Measurements from ENCODE around the gene PLEKHA8.

Gene PLEKHA8

DNA sequence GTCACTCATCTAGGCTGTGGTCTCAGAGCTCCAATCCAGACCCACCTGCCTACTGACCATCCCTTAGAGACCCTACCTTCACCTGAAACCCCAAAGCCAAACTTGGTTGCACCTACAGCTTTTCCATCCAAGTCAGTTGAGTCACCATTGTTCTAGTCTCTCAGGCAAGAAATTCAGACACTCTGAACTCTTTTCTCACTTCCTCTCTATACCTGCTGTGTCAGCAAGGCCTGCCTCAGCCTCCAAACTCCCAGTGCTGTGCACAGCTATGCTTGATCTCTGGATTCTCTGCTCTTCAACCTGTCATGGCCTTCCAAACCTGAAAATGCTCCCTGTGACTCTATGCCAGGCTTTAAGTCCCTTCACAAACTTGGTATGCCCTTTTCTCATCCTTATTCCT, 59.2 kb downstream of the PLEKHA8 start:
- TF ChIP-seq GATA2 (IDR thresholded peaks at IDR 0.05; ENCODE audit: low read depth, low read length) = no peak
- TF ChIP-seq GATA3 (IDR thresholded peaks at IDR 0.05; ENCODE audit: low read depth, low read length) = no peak

DNA sequence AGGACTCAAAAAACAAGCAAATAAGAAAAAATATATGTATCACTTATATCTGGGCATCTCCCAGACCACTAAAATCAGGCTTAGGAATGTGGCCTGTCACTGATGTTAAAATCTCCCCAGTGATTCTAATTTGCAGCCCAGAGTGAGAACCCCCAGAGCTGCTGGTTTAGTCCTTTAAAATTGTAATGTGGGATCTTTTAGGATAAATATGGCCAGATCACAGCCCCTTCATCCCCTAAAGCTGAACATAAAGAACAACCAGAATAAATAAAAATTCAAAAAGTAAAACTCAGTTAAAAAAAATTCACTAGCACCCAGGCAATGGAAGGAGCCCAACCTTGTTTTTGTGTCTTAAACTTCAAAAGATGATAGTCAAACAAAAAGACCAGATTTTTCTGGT, 60.1 kb downstream of the PLEKHA8 start:
- TF ChIP-seq GATA2 (IDR thresholded peaks at IDR 0.05; ENCODE audit: low read depth, low read length) (no peak), GATA3 (IDR thresholded peaks at IDR 0.05; ENCODE audit: low read depth, low read length) (no peak)

DNA sequence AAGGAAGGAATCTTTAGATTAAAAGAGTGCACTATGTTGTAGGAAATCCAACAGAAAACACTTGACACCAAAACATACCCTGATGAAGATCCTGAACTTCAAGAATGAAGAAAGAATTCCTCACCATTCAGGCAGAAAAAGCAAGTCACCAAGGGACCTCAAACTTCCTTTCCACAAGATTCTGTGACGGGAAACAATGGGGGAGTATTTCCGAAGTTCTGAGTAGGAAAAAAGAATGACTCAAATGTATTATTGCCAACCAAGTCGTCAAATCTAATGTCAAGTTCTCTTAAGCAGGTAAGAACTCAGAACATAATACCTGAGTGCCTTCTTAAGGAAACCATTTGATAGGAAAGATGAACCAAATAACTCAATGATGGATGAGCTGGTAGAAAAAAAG, 61.9 kb downstream of the PLEKHA8 start:
- no peak for TF ChIP-seq GATA3 (IDR thresholded peaks at IDR 0.05; ENCODE audit: low read depth, low read length)

DNA sequence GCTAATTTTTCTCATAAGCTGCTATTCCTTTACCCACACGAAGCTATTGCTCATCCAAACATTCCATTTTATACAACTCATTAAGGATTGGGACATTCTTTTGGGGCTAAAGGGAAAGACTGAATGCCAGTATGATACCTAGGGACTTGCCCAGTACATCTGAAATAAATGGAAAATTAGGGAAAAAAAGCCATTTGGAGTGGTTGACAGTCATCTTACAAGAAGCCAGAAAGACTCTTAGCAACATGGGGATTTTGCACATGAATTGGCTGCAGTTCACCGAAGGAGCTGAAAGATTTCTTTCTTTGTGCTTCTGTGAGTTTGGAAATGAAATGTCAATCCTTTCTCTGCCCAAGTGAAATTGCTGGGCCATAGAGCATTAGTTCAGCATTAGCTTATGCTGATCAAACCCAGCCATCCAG, 63.3 kb downstream of the PLEKHA8 start:
- TF ChIP-seq GATA2 (IDR thresholded peaks at IDR 0.05; ENCODE audit: low read depth, low read length) = no peak
- TF ChIP-seq GATA3 (IDR thresholded peaks at IDR 0.05; ENCODE audit: low read depth, low read length) = no peak

DNA sequence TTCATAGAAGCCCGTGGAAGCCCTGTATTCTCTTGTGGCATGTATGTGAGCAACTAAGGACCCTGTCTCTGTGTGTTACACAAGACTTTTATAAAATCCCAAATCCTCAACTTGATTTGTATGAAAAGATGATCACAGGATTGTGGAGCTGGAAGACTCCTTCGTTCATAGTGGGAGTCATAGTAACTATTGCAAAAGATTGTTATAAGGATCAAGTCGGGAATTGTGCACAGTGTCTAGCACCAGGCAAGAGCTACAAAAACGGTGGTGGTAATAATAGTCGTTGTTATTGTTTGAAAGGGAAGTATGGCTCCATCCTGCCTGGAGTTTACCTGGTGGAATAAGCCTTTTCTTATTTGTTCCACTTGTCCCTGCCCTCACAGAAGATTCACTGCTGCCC, 63.8 kb downstream of the PLEKHA8 start:
- TF ChIP-seq GATA2 (IDR thresholded peaks at IDR 0.05; ENCODE audit: low read depth, low read length) (no peak), GATA3 (IDR thresholded peaks at IDR 0.05; ENCODE audit: low read depth, low read length) (no peak)

DNA sequence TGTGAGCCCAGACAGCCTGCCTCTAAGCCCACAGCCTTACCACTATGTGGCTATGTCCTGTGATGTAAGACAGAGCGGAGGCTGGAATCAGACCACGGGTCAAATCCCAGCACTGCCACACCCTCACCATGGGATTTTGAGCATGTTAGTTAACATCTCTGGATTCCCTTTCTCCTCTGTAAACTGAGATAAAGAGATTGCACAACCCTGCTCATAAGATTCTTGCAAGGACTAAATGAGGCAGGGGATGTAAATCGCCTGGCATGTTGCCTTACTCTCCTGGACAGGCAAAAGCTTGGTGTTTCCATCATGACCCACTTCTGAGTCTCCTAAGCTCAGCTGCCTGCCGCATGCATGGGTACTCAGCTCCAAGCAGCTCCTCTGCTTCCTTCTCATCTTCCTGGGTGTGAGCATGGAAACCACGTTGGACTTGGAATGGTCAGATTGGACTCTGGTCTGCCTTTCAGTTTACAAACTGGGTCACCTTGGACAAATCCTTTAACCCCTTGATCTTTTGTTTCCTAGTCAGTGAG, 65.3 kb downstream of the PLEKHA8 start:
- TF ChIP-seq GATA2 (IDR thresholded peaks at IDR 0.05; ENCODE audit: low read depth, low read length) = no peak
- TF ChIP-seq GATA3 (IDR thresholded peaks at IDR 0.05; ENCODE audit: low read depth, low read length) = no peak

DNA sequence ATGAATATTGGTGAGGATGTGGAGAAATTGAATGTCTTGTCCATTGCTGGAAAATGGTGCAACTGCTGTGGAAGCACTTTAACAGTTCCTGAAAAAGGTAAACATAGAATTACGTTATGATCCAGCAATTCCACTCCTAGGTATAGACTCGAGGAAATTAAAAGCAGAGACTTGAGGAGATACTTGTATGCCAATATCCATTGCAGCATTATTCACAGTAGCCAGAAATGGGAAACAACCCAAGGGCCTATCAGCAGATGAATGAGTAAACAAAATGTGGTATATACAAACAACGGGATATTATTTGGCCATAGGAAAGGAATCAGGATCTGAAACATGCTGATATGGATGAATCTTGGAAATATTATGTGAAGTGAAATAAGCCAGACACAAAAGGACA, 74.1 kb downstream of the PLEKHA8 start:
- TF ChIP-seq GATA3 (IDR thresholded peaks at IDR 0.05; ENCODE audit: low read depth, low read length) = no peak
- no peak for TF ChIP-seq GATA2 (IDR thresholded peaks at IDR 0.05; ENCODE audit: low read depth, low read length)

DNA sequence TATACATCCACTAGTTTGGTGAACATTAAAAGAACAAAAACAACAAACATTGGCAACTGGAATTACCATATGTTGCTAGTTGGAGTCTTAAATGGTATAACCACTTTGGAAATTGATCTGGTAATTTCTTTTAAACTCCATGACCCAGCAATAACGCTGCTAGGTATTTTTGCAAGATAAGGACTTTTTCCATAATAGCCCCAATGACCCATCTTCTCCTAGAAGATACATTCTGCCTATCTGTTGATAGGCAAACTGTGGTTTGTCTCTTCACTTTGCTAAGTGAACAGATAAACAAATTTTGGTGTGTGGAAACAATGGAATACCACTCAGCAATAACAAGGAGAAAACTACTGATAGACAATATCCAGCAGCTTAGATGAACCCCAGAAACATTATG, 75.9 kb downstream of the PLEKHA8 start:
- TF ChIP-seq GATA3 (IDR thresholded peaks at IDR 0.05; ENCODE audit: low read depth, low read length) (no peak), GATA2 (IDR thresholded peaks at IDR 0.05; ENCODE audit: low read depth, low read length) (no peak)

DNA sequence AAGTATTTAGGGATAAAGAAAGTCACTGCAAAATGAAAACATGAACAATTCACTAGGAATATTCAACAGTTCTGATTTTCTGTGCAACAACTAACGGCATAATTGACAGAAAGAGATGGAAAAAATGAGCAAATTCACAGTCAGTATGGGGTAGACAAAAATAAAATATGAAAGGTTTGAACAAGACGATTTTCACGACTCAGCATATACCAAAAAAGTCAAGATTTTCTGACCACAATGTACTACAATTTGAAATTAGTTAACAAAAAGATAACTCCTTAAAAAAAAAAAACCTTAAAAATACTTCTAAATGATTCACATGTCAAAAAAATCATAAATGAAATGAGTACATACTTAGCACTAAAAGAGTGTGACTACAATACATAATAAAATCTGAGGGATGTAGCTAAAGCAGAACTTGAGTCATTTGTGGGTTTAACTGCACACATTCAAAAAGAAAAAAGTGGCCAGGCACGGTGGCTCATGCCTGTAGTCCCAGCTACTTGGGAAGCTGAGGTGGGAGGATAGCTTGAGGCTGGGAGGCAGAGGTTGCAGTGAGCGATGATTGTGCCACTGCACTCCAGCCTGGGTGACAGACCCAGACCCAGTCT, 84.0 kb downstream of the PLEKHA8 start:
- no peak for TF ChIP-seq GATA2 (IDR thresholded peaks at IDR 0.05; ENCODE audit: low read depth, low read length)
- TF ChIP-seq GATA3 (IDR thresholded peaks at IDR 0.05; ENCODE audit: low read depth, low read length) = no peak

DNA sequence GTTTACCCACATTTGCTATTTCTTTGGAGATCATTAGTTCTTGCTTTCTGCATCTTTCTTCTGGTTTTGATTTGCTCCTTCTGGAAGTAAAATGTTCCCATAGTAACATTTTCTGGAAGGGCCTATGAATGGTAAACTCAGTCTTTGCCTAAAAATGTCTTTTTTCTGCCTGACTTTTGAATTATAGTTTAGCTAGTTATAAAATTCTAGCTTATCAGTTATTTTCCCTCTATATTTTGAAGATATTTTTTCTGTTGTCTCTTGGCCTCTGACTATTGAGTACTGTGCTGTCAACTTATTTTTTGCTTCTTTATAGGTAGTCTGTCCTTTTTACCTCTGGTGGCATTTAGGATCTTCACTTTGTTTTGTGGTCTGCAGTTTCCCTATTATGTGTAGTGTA, 84.9 kb downstream of the PLEKHA8 start:
- TF ChIP-seq GATA3 (IDR thresholded peaks at IDR 0.05; ENCODE audit: low read depth, low read length) = no peak
- TF ChIP-seq GATA2 (IDR thresholded peaks at IDR 0.05; ENCODE audit: low read depth, low read length) = no peak

DNA sequence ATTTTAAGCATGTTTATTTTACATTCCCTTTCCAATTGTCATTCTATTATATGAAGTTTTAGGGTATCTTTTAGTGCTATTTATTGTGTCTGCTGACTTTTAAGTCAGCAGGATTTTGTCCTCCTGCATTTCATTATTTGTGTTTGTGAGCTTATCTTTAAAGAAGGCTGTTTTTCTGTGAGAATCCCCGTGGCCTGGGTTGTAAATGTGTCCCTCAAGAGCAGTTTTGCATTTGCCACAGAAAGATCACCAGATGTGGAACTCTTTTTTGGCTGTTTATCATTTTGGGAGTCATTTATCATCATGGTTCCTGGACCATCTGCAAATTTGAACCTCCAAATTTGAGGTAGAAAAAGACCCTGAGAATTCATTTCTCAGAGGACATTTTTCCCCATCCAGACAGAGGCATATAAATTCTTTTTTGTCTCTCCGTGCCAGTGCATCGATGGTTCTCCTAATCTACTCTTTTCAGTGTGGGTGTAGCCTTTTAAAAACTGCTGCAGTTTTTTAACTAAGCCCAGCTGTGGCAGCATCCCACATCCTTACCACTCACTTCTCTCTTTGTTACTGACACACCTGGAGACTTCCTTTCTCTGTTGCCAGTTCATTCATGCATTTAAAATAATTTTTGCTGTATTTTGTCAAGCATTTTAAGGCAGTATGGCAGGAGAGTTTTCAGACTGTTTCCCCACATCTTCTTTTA, 86.5 kb downstream of the PLEKHA8 start:
- TF ChIP-seq GATA2 (IDR thresholded peaks at IDR 0.05; ENCODE audit: low read depth, low read length) = no peak
- TF ChIP-seq GATA3 (IDR thresholded peaks at IDR 0.05; ENCODE audit: low read depth, low read length) = no peak

DNA sequence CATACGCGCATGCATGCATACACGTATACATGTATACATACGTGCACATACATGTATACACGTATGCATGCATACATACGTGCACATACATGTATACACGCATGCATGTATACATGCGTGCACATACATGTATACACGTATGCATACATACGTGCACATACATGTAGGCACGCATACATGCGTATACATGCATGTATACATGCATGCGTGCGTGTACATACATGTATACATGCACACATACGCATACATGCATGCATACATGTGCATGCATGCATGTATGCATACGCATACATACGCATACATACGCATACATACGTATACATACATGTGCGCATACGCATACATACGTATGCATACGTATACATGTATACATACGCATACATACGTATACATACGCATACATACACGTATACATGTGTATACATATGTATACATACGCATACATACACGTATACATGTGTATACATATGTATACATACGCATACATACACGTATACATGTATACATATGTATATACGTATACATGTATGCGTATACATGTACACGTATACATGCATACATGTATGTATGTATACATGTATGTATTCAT, 87.6 kb downstream of the PLEKHA8 start:
- no peak for TF ChIP-seq GATA3 (IDR thresholded peaks at IDR 0.05; ENCODE audit: low read depth, low read length)

DNA sequence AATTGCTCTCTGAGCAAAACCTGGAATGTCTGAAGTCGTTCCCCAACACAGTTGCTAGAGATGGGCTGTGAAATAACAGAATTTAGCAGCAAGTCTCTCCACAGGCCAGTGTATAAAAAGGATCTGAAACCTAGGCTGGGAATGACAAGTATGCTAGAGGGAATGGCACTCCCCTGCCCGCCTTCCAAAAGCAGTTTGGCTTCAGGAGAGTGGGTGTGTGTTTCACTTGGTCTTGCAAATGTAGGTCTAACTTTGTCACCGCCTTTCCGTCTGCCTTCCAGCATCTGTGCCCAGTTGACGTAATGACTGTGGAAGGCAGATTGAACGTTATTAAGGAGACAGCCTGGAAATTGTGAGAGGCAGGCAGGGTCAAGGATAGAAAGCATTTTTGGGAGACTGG, 88.6 kb downstream of the PLEKHA8 start:
- TF ChIP-seq GATA2 (IDR thresholded peaks at IDR 0.05; ENCODE audit: low read depth, low read length) = no peak
- no peak for TF ChIP-seq GATA3 (IDR thresholded peaks at IDR 0.05; ENCODE audit: low read depth, low read length)

DNA sequence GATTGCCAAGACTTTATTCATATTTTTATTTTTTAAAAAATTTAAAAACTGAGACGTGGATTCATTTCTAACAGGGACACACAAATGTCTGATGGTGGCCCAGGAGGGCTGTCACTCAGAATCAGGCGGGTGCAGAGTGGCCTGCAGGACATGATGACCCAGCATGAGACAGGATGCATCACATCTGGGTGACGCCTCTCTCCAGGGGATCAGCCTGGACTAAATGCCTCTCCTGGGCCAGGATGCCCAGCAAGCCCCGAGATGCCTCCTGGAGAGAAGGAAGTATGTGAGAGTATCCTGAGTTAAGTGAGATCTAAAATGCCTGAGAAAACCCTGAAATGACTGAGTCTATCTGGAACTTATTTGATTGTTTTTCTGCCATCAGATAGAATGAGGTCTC, 89.7 kb downstream of the PLEKHA8 start:
- TF ChIP-seq GATA2 (IDR thresholded peaks at IDR 0.05; ENCODE audit: low read depth, low read length) (no peak), GATA3 (IDR thresholded peaks at IDR 0.05; ENCODE audit: low read depth, low read length) (no peak)
